HG02642 (cell line): ENCODE data around the gene MINDY4.

Experiments used
- ATAC-seq: cut with Tn5 transposase; IDR thresholded peaks from one replicate; pipeline ENCODE4 v1.9.1; 2021; ENCODE audit warnings: mild to moderate bottlenecking; ENCODE audit not compliant: unreplicated experiment, poor library complexity

The MINDY4 gene

GRCh38 chr7:30869794-30870611 is 98.8 kb downstream of the MINDY4 start:
- no peak for ATAC-seq

- ATAC-seq, result no peak
These were observed 99.8 kb downstream of the MINDY4 start for GRCh38 chr7:30870821-30871518.

- no peak for ATAC-seq
These were observed 100.4 kb downstream of the MINDY4 start for GRCh38 chr7:30871655-30872054.

- no peak for ATAC-seq
These were observed 102.0 kb downstream of the MINDY4 start for GRCh38 chr7:30873207-30873606.

GRCh38 chr7:30873656-30874055 is 102.4 kb downstream of the MINDY4 start:
- no peak for ATAC-seq

- ATAC-seq, result no peak
These were observed 103.6 kb downstream of the MINDY4 start for GRCh38 chr7:30874656-30875302.

GRCh38 chr7:30877015-30877769 is 106.0 kb downstream of the MINDY4 start:
- no peak for ATAC-seq

GRCh38 chr7:30877993-30878392 is 106.8 kb downstream of the MINDY4 start:
- no peak for ATAC-seq

GRCh38 chr7:30879139-30880124 is 108.2 kb downstream of the MINDY4 start:
- no peak for ATAC-seq

- ATAC-seq, result no peak
These were observed 109.0 kb downstream of the MINDY4 start for GRCh38 chr7:30880125-30880720.

GRCh38 chr7:30880941-30881340 is 109.7 kb downstream of the MINDY4 start:
- no peak for ATAC-seq

- no peak for ATAC-seq
These were observed 110.2 kb downstream of the MINDY4 start for GRCh38 chr7:30881448-30881847.

- ATAC-seq, result no peak
These were observed 113.7 kb downstream of the MINDY4 start for GRCh38 chr7:30884881-30885280.

GRCh38 chr7:30886608-30887011 is 115.4 kb downstream of the MINDY4 start:
- no peak for ATAC-seq

GRCh38 chr7:30887464-30887872 is 116.3 kb downstream of the MINDY4 start:
- ATAC-seq, result no peak

- no peak for ATAC-seq
These were observed 117.5 kb downstream of the MINDY4 start for GRCh38 chr7:30888747-30889146.

GRCh38 chr7:30890226-30890625 is 119.0 kb downstream of the MINDY4 start:
- ATAC-seq, result no peak

GRCh38 chr7:30893357-30893756 is 122.1 kb downstream of the MINDY4 start:
- ATAC-seq, result no peak

- no peak for ATAC-seq
These were observed 122.8 kb downstream of the MINDY4 start for GRCh38 chr7:30894009-30894408.
